DND-41 (cell line): ENCODE results near the gene LGALS3BP.
"Not testable (repeated sequence)": the region's sequence is repeated elsewhere in the genome, so short reads cannot be mapped to it uniquely, and the experiment has no call there.

Experiments used
- ATAC-seq: fragments of 200-7000 bp; cut with Tn5 transposase; 3 replicates; pipeline ENCODE4 v1.9.1; 2021; ENCODE audit warnings: low read depth; ENCODE audit not compliant: insufficient read depth
- DNase-seq: peaks from one replicate; pipeline ENCODE4 v3.0.0-alpha.2; 2020
- H2AFZ ChIP-seq: 2 replicates; pipeline ENCODE4 v1.6.0; 2012; ENCODE audit warnings: low read depth, low read length
- H3K27ac ChIP-seq: 2 replicates; pipeline ENCODE4 v1.5.1; 2012; ENCODE audit warnings: low read length, inconsistent platforms
- H3K27me3 ChIP-seq: fragments of 200-600 bp; sonication (generic); 2 replicates; pipeline ENCODE4 v1.6.0; 2012; ENCODE audit warnings: low read length, mild to moderate bottlenecking, inconsistent platforms; ENCODE audit not compliant: insufficient read depth, poor library complexity
- H3K36me3 ChIP-seq: 2 replicates; pipeline ENCODE4 v1.5.1; 2012; ENCODE audit warnings: low read length, inconsistent platforms; ENCODE audit not compliant: insufficient read depth
- H3K4me1 ChIP-seq: 2 replicates; pipeline ENCODE4 v1.5.1; 2012; ENCODE audit warnings: mild to moderate bottlenecking, low read length; ENCODE audit not compliant: insufficient read depth
- H3K4me2 ChIP-seq: 2 replicates; pipeline ENCODE4 v1.6.0; 2012; ENCODE audit warnings: mild to moderate bottlenecking, moderate library complexity, low read length, inconsistent platforms; ENCODE audit not compliant: insufficient read depth
- H3K4me3 ChIP-seq, 2 experiments: fragments of 200-600 bp in 1 of 2; shearing (Covaris generic) in 1 of 2; 2 replicates each; pipeline ENCODE4 v1.5.1; 2012 to 2016; ENCODE audit warnings: inconsistent platforms in 2 of 2, low read length in 2 of 2, mild to moderate bottlenecking in 2 of 2, low read depth in 1 of 2, moderate library complexity in 1 of 2
- H3K79me2 ChIP-seq: 2 replicates; pipeline ENCODE4 v1.6.0; 2012; ENCODE audit warnings: low read length, inconsistent platforms; ENCODE audit not compliant: insufficient read depth
- H3K9ac ChIP-seq: 2 replicates; pipeline ENCODE4 v1.6.0; 2012; ENCODE audit warnings: low read depth, mild to moderate bottlenecking, inconsistent platforms, low read length, moderate library complexity
- H3K9me3 ChIP-seq: 2 replicates; pipeline ENCODE4 v1.5.1; 2012; ENCODE audit warnings: low read length, moderate library complexity, mild to moderate bottlenecking, inconsistent platforms; ENCODE audit not compliant: insufficient read depth, severe bottlenecking
- H4K20me1 ChIP-seq: 2 replicates; pipeline ENCODE4 v1.6.0; 2012; ENCODE audit warnings: low read length; ENCODE audit not compliant: insufficient read depth
- EZH2 ChIP-seq: IDR thresholded peaks from 3 replicates; pipeline ENCODE4 v1.6.1; 2012; ENCODE audit warnings: borderline replicate concordance, low read depth, mild to moderate bottlenecking, moderate library complexity, low read length, inconsistent platforms; ENCODE audit not compliant: severe bottlenecking
- TF ChIP-seq, protein P1 (sequence below): IDR thresholded peaks from 2 replicates; pipeline ENCODE4 v1.5.1; 2012; ENCODE audit warnings: borderline replicate concordance, low read length, moderate library complexity, mild to moderate bottlenecking; ENCODE audit not compliant: poor library complexity, severe bottlenecking; ENCODE audit errors: extremely low read depth

LGALS3BP gene

DNA sequence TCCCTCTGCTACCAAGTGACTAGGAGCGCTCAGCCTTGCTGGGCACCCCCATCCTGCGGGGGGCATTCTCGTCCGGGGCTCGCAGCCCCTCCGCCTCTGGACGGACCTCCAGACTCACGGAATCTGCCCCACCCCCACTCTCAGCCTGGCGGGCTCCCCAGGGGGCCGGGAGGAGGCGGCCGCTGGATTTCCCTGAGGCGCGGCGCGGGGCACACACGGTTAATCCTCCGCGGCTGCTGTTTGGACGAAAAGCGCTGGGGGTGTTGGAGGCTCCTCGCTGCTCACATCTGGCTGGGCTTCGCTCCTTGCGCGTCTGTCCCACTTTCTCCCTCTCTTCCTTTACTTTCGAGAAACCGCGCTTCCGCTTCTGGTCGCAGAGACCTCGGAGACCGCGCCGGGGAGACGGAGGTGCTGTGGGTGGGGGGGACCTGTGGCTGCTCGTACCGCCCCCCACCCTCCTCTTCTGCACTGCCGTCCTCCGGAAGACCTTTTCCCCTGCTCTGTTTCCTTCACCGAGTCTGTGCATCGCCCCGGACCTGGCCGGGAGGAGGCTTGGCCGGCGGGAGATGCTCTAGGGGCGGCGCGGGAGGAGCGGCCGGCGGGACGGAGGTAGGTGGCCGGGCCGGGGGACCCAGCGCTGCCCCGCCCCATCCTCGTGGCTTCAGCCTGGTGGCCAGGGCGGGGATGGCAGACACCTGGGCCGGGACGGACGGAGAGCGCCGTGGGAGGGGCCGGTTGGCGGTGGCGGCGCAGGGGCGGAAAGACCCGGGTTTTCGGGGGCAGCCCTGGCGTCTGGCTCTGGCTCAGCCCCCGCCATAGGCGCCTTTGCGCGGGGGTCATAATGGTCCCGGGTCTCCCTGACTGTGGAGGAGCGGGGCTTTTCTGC lies 44.4 kb upstream of the LGALS3BP start, which contains the start of gene C1QTNF1:
TSS of gene C1QTNF1 (plus strand) at position 284 of the 886 bp plus-strand sequence. CDS start 19,800 bp downstream, outside the sequence.
- H3K4me3 ChIP-seq: peak within 1 kb of the TSS; percentile 13 to 57; a peak in 3 of 4 replicates
- peak within 1 kb of the TSS; percentile 50 for H3K9ac ChIP-seq

GRCh38 chr17:79023180-79023705 lies 43.5 kb upstream of the LGALS3BP start:
- Histone ChIP-seq H3K27me3 (peaks cover 18% of the 10 kb centered on the region), H3K9ac (no peak overlapping the region), H2AFZ (no peak overlapping the region), H3K36me3 (no peaks in the 10 kb centered on the region), H3K79me2 (no peaks in the 10 kb centered on the region), H3K27ac (no peak overlapping the region), H3K9me3 (no peaks in the 10 kb centered on the region), H4K20me1 (peaks cover 13% of the 10 kb centered on the region), H3K4me2 (peak overlapping the region; percentile 86), H3K4me3 (no peak overlapping the region), H3K4me1 (peaks cover 22% of the 10 kb centered on the region)
- DNase-seq (no peak), ATAC-seq (no peak)
- TF ChIP-seq, protein P1, sequence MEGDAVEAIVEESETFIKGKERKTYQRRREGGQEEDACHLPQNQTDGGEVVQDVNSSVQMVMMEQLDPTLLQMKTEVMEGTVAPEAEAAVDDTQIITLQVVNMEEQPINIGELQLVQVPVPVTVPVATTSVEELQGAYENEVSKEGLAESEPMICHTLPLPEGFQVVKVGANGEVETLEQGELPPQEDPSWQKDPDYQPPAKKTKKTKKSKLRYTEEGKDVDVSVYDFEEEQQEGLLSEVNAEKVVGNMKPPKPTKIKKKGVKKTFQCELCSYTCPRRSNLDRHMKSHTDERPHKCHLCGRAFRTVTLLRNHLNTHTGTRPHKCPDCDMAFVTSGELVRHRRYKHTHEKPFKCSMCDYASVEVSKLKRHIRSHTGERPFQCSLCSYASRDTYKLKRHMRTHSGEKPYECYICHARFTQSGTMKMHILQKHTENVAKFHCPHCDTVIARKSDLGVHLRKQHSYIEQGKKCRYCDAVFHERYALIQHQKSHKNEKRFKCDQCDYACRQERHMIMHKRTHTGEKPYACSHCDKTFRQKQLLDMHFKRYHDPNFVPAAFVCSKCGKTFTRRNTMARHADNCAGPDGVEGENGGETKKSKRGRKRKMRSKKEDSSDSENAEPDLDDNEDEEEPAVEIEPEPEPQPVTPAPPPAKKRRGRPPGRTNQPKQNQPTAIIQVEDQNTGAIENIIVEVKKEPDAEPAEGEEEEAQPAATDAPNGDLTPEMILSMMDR: no peak
- TF ChIP-seq EZH2: no peak

More for the DNA sequence above, 44.4 kb upstream of the LGALS3BP start, which contains the start of gene C1QTNF1:
- H3K9me3 ChIP-seq: no peaks in the 10 kb centered on the region
- DNase-seq (peak; percentile 85), ATAC-seq (peak; percentile 90)
- H3K36me3 ChIP-seq: no peaks in the 10 kb centered on the region
- peak within 1 kb of the TSS; percentile 86 for H3K4me2 ChIP-seq
- H3K4me1 ChIP-seq: peaks cover 22% of the 10 kb centered on the region
- TF ChIP-seq EZH2: peak; percentile 47
- TF ChIP-seq, protein P1: peak; percentile 12
- H2AFZ ChIP-seq: peak within 1 kb of the TSS; percentile 56
- no peak within 1 kb of the TSS for H3K27ac ChIP-seq
- peaks cover 18% of the 10 kb centered on the region for H3K27me3 ChIP-seq
- H4K20me1 ChIP-seq: peaks cover 13% of the 10 kb centered on the region
- H3K79me2 ChIP-seq: no peaks in the 10 kb centered on the region

DNA sequence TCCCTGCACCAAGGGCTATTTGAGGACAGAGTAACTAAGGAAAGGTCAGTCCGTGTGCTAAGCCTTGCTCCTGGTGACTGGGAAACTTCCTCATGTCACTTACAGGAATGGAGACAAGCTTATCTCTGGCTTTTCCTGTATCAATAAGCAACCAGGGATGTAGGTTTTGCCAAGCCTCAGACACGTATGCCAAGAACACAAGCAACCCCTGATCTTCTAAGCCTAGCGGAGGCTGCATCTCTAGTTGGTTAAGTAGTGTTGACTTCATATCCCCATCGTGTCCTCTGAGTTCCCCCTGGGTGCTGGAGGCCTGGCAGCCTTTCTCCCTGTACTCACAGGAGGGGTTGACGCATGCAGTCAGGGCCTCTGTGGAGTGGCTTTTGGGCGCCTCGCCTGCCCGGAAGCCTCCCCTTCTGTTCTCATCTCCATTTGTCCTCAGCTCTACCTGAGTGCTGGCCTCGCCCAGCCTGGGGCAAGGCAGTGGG lies 42.8 kb upstream of the LGALS3BP start:
- Histone ChIP-seq H3K4me3 (no peak overlapping the region), H3K27me3 (peaks cover 18% of the 10 kb centered on the region), H3K9me3 (no peaks in the 10 kb centered on the region), H3K4me2 (no peak overlapping the region), H3K27ac (no peak overlapping the region), H3K36me3 (no peaks in the 10 kb centered on the region), H2AFZ (no peak overlapping the region), H4K20me1 (peaks cover 13% of the 10 kb centered on the region), H3K79me2 (no peaks in the 10 kb centered on the region), H3K4me1 (peaks cover 22% of the 10 kb centered on the region), H3K9ac (no peak overlapping the region)
- TF ChIP-seq, protein P1: no peak
- TF ChIP-seq EZH2: no peak
- no peak for DNase-seq
- no peak for ATAC-seq

GRCh38 chr17:79021929-79022328 lies 42.2 kb upstream of the LGALS3BP start:
- Histone ChIP-seq H3K27me3 (peaks cover 12% of the 10 kb centered on the region), H3K4me1 (peaks cover 22% of the 10 kb centered on the region)
- H3K9ac ChIP-seq, H2AFZ ChIP-seq, H3K4me2 ChIP-seq, DNase-seq, H3K27ac ChIP-seq, H3K36me3 ChIP-seq, H3K9me3 ChIP-seq, ATAC-seq, H4K20me1 ChIP-seq, H3K79me2 ChIP-seq, H3K4me3 ChIP-seq: not testable (repeated sequence)
